ENCODE measurements around the gene CFAP45. TPM values are rescaled to one million over a fixed set of nuclear protein-coding genes. Genes with fewer than 3 reads are reported as not detected.

Gene CFAP45
- total and polyA plus RNA-seq, 2 donors = 0.48 to 1.0 TPM

- Histone ChIP-seq H3K27ac (ENCODE audit: low read depth) (no peak overlapping the region), H3K4me1 (ENCODE audit: insufficient read depth) (no peaks in the 10 kb centered on the region), H3K36me3 (ENCODE audit: insufficient read depth) (no peaks in the 10 kb centered on the region), H3K4me3 (ENCODE audit: low read depth, low read length) (no peak overlapping the region)
- 72% methylated on average over 6 of the region's 6 CpGs for WGBS
- no peak for DNase-seq (ENCODE audit: extremely low spot score)
Measured at GRCh38 chr1:159827102-159827490, 72.9 kb downstream of the CFAP45 start.

DNA sequence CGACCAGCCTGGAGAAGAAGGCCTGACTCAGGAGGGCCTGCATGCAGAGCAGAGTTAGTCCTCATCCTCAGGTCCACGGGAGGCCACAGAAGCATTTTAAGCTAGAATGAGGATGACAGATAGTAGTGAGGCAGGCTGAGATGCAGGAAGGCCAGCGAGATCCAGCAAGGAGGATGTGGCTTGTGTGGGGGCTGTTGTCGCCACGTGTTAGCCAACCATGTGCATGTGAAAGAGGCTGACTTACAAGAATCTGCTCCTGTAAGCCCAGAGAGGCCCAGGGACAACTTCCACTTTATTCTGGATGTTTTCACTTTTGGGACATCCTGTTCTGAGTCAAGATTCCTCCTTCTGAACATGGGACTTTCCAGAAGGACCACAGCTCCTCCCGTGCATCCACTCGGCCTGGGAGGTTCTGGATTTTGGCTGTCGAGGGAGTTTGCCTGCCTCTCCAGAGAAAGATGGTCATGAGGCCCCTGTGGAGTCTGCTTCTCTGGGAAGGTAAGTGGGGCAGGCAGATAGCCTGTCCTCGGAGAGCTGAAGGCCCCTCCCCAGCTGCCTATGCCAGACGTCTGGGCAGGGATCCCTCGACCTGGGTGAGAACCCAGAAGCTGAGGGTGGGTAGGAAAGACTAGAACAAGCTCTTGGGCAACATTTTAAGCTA, 73.4 kb downstream of the CFAP45 start, which contains the start of gene SLAMF8:
SLAMF8 (plus strand) TSS at position 433 of the 661 bp plus-strand sequence; CDS start at position 459, 26 bp downstream.
- Histone ChIP-seq H3K4me1 (ENCODE audit: insufficient read depth) (no peaks in the 10 kb centered on the region), H3K36me3 (ENCODE audit: insufficient read depth) (no peaks in the 10 kb centered on the region), H3K27ac (ENCODE audit: low read depth) (no peak within 1 kb of the TSS), H3K4me3 (ENCODE audit: low read depth, low read length) (no peak within 1 kb of the TSS)
- 78% methylated on average over 11 of the region's 11 CpGs for WGBS
- no peak for DNase-seq (ENCODE audit: extremely low spot score)

DNA sequence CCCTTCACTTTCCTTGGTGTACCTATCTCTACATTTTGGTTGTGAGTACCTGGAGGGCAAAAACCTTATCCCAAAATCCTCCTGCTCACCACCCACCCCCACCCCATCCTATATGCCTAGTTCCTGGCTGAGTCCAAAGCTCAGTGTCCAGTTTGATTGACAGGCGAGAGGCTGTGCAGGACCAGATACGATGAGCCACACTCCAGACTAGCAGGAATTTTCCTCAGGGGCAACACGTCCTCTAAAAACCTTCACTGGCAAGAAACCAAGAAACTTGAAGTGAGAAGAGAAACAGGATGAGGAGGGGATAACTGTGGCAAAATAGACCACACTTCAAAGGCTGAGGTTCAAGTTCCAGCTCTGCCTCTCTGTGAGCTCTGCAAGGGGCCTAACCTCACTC, 74.4 kb downstream of the CFAP45 start:
- H3K4me1 ChIP-seq (ENCODE audit: insufficient read depth) = no peaks in the 10 kb centered on the region
- WGBS = 64% methylated on average over 3 of the region's 3 CpGs
- H3K4me3 ChIP-seq (ENCODE audit: low read depth, low read length) = no peak overlapping the region
- no peak for DNase-seq (ENCODE audit: extremely low spot score)
- H3K27ac ChIP-seq (ENCODE audit: low read depth) = no peak overlapping the region
- H3K36me3 ChIP-seq (ENCODE audit: insufficient read depth) = no peaks in the 10 kb centered on the region

- Histone ChIP-seq H3K36me3 (ENCODE audit: insufficient read depth) (no peaks in the 10 kb centered on the region), H3K4me3 (ENCODE audit: low read depth, low read length) (no peak overlapping the region), H3K4me1 (ENCODE audit: insufficient read depth) (no peaks in the 10 kb centered on the region), H3K27ac (ENCODE audit: low read depth) (no peak overlapping the region)
- no peak for DNase-seq (ENCODE audit: extremely low spot score)
- WGBS = 34% methylated on average over 7 of the region's 7 CpGs
Measured at GRCh38 chr1:159823406-159823805, 76.6 kb downstream of the CFAP45 start.

Small RNAs within 50 kb of the gene (small RNA-seq; reads per million reads assigned to genes)
- gene MIR4259 = not detected
- gene RF00570 = not detected

Other genes with a start within 250 kb of the CFAP45 start
- gene CRP, start 185.6 kb downstream of the CFAP45 start, total RNA-seq = not detected
- 7.2 TPM for gene CRP, start 185.6 kb downstream of the CFAP45 start, polyA plus RNA-seq
- gene DUSP23, start 119.2 kb downstream of the CFAP45 start, total RNA-seq = 9.6 TPM
- 93.6 TPM for gene DUSP23, start 119.2 kb downstream of the CFAP45 start, polyA plus RNA-seq
- gene FCRL6, start 97.8 kb downstream of the CFAP45 start, total RNA-seq = not detected
- 0.20 TPM for gene FCRL6, start 97.8 kb downstream of the CFAP45 start, polyA plus RNA-seq
- gene SLAMF8, start 73.3 kb downstream of the CFAP45 start, total RNA-seq = 0.69 TPM
- gene SLAMF8, start 73.3 kb downstream of the CFAP45 start, polyA plus RNA-seq = 6.1 TPM
- not detected for gene VSIG8, start 37.5 kb downstream of the CFAP45 start, total RNA-seq
- 0.05 TPM for gene VSIG8, start 37.5 kb downstream of the CFAP45 start, polyA plus RNA-seq
- 106 TPM for gene TAGLN2, start 25.3 kb upstream of the CFAP45 start, total RNA-seq
- gene TAGLN2, start 25.3 kb upstream of the CFAP45 start, polyA plus RNA-seq = 318 TPM
- gene IGSF9, start 45.4 kb upstream of the CFAP45 start, total RNA-seq = 1.7 TPM
- gene IGSF9, start 45.4 kb upstream of the CFAP45 start, polyA plus RNA-seq = 1.6 TPM
- gene SLAMF9, start 54.1 kb upstream of the CFAP45 start, total RNA-seq = not detected
- not detected for gene SLAMF9, start 54.1 kb upstream of the CFAP45 start, polyA plus RNA-seq
- gene PIGM, start 131.8 kb upstream of the CFAP45 start, total RNA-seq = 6.2 TPM
- gene PIGM, start 131.8 kb upstream of the CFAP45 start, polyA plus RNA-seq = 4.6 TPM
- gene KCNJ10, start 170.0 kb upstream of the CFAP45 start, total RNA-seq = 0.26 TPM
- 0.06 TPM for gene KCNJ10, start 170.0 kb upstream of the CFAP45 start, polyA plus RNA-seq
- 0.26 TPM for gene KCNJ9, start 181.4 kb upstream of the CFAP45 start, total RNA-seq
- gene KCNJ9, start 181.4 kb upstream of the CFAP45 start, polyA plus RNA-seq = 0.04 TPM
- gene IGSF8, start 198.5 kb upstream of the CFAP45 start, total RNA-seq = 12.5 TPM
- gene IGSF8, start 198.5 kb upstream of the CFAP45 start, polyA plus RNA-seq = 28.1 TPM
- 13.2 TPM for gene ATP1A2, start 215.6 kb upstream of the CFAP45 start, total RNA-seq
- gene ATP1A2, start 215.6 kb upstream of the CFAP45 start, polyA plus RNA-seq = 41.5 TPM